Raji (cell line): ENCODE results near the gene KLC3.

Source experiments
- POLR2A ChIP-seq: IDR thresholded peaks from 2 replicates; pipeline ENCODE4 v1.6.1; 2011; ENCODE audit warnings: low read depth, low read length, control low read depth; ENCODE audit not compliant: insufficient read depth

The KLC3 gene

DNA sequence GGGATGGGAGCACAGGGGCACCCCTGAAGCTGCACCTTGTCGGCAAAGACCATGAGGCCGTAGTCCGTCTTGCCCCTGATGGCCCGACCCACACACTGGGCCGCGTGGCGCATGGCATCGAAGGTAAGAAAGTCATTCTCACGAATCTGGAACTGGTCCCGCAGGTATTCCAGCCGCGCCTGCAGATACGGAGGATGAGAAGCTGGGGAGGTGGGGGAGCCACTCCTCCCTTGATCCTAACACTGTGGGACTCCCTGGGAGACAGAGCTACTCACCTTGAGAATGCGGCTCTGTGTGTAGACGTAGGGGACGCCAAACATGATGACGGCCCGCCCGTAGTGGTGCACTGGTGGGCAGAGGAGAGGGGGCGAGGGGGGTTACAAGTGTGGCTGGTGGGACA is 11.9 kb downstream of the KLC3 start:
- no peak for TF ChIP-seq POLR2A

DNA sequence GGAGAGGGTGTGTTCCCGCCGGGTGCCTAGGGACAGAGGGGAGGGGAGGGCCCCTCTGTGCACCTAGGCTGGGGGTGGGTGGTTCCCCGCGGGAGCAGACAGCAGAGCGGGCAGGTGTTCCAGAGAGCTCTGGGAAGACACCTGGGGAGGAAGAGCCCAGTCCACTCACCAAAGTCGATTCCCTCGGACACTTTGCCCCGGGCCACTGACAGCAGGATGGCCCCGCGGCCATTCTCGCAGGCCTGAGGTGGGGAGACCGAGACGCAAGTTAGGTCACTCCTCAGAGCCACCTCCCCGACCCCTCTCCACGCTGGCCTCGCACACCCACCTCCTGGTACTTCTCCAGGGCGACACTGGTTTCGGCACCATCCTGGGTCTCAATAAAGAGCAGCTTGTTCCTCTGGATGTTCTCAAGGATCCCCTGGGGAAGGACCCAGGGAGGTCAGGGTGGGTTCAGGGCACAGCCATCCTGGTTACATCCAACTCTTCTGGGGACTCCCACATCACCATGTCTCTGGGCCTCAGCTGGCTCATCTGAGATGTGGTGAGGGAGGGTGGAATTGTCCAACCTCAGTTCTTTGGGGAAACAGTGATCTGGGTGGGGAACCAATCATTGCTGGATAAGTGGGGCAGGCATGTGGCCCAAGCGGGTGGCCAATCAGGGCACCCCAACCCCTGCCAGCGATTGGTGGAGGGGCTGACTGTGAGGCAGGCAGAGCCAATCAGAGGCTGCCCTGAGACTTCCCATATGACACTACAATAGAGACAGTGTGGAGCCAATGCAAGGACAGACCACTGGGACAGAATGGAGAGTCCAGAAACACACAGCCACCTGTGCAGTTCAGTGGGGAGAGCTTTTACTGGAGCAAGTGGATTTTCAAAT is 12.6 kb downstream of the KLC3 start:
- no peak for TF ChIP-seq POLR2A

DNA sequence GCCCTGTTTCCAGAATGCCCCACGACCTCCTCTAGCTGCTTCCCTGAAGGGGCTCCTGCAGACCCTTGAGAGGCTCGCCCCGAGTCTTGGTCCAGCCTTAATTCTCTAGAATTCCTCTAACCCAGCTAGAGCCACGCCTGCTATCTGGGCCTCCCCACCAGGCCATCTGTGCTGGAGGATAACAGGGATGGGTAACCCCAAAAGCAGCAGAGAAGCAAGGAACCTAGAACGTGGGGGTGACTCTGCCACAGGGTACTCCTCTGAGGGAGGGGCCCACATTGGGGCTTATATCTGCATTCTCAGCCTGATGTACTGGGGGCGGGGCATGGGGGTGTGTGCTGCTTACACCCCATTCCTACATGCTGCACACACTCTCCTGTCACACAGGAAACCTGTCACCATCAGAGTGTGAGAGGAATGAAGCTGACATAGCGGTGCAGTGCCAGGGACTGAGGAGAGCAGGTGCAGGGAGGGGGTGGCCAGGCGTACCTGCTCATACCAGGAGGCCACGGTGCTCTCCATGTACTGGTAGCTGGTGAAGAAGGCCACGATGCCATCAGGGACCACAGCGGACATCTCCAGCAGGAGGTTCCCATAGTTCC is 13.8 kb downstream of the KLC3 start:
- no peak for TF ChIP-seq POLR2A

DNA sequence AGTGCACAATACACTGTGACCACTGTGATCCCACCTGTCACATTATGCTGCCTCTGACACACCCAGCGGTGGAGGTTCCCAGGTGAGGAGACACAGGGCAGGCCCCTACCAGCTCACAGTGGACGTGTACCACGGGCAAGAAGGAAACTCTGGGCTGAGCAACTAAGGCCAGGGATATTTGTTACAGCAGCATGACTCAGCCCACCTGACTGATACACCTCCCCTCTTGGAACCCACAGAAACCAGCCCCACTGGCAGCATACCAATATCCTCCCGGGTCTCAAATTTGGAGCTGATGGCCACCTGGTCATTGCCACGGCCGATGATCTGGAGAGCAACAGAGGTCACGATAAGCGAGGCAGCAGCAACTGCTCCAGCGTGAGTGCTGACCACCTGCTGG is 14.9 kb downstream of the KLC3 start:
- TF ChIP-seq POLR2A = no peak

DNA sequence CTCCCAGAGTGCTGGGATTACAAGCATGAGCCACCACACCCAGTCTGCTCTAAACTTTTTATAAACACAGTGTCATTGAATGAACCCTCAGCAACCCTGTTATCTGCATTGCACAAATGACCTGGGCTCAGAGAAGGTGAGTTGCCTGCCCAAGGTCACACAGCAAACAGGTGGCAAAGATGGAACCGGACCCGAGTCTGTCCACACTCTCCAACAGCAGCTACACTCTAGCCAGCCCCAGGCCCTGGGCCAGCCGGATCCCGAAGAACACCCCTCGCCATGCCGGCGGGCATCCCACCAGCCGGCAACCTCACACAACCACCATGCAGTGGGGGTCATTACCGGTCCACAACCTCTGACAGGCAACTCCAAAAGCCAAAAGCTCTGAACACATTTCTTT is 15.4 kb downstream of the KLC3 start:
- TF ChIP-seq POLR2A = no peak

DNA sequence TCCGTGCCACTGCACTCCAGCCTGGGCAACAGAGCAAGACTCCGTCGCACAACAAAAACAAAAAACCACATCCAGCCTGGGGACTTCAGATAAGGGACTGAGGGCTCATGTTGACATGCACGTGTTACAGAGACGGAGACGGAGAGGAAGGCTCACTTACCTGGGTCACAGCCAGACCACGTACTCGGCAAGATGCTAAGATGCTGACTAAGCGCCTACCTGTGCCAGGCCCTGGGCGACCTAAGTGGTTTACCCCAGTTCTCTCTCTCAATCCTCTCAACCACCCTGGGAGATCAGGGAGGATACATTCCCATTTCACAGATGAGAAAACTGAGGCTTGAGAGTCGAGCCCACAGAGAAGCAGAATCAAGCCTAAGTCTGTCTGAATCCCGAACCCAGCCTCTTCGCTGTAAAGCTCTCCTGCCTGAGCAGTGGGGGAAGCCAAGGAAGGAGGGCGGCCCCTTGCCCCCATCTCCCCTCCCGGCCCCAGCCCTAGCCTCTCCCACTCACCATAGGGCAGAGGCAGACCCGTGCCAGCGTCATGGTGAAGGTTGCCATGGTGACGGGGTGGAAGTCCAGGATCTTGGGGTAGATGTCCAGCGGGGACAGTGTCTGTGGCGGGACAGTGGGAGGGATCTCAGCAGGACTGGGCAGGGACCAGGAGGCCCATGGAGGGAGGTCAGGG is 16.4 kb downstream of the KLC3 start:
- TF ChIP-seq POLR2A = no peak

DNA sequence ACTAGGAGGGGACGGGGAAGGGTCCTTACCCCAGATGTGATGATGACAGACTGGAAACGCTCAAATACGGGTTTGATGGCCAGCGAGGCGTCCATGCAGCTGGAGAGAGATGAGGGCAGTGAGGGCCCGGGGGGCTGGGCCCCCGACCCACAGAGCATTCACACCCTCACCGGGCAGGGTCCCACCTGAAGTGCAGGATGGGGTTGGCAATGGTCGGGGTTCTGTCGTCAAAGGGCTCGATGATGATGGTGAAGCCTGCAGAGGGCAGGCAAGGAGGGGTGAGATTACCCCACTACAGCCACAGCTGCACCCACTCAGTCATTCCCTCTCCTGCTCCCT is 16.9 kb downstream of the KLC3 start:
- no peak for TF ChIP-seq POLR2A

DNA sequence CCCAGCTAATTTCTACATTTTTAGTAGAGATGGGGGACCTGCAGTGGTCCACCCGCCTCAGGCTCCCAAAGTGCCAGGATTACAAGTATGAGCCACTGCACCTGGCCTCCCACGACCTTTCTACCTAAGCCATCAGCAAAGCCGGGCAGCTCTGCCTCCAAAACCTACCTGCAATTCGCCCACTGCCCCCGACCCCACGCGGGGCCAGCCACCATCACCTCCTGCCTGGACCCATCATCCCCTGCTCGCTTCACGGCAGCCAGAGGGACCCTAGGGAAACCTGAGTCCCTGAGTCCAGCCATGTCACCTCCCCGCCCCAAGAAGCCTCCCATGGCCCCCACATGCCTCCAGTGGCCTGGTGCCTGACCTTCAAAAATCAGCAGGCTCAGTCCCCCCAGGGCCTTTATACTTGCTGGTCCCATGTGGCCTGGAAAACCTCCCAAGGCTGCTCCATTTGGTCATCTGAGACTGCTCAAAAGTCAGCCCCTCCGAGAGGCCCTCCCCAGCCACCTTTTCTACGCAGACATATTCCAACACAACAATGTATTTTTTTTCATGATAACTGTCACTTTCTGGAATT is 17.8 kb downstream of the KLC3 start:
- no peak for TF ChIP-seq POLR2A

DNA sequence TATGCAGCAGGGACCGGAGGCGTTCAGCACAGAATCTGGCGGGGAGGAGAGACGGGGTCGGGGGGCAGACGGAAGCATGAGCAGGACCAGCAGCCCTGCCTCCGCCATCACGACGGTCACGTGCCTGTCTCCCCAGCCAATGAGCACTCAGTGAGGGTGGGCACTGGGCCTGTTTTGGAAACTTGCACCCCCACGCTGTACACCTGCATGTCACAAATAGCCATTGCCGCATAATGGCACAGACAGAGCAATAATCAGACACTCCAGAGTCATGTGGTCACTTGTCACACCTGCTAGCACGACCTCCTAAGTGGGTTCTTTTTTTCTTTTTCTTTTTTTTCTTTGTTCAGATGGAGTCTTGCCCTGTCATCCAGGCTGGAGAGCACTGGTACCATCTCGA is 21.1 kb downstream of the KLC3 start:
- TF ChIP-seq POLR2A = no peak

DNA sequence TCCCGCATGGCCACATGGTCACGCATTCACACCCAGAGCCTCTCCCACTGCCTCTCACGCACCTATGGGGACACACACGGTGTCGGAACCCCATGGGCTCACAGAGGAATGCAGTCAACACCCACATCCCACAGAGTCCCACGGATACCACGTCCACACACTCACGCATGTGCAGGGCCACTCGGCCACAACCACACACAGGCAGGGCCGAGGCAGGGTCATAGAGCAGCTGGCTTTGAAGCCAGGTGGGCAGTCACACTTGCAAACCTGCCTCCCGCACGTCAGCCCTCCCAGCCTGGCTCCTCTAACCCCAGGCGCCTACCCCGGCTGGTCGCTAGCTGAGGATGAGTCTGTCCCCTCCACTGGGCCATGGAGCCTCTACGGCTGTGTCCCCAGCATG is 21.7 kb downstream of the KLC3 start:
- TF ChIP-seq POLR2A = no peak

DNA sequence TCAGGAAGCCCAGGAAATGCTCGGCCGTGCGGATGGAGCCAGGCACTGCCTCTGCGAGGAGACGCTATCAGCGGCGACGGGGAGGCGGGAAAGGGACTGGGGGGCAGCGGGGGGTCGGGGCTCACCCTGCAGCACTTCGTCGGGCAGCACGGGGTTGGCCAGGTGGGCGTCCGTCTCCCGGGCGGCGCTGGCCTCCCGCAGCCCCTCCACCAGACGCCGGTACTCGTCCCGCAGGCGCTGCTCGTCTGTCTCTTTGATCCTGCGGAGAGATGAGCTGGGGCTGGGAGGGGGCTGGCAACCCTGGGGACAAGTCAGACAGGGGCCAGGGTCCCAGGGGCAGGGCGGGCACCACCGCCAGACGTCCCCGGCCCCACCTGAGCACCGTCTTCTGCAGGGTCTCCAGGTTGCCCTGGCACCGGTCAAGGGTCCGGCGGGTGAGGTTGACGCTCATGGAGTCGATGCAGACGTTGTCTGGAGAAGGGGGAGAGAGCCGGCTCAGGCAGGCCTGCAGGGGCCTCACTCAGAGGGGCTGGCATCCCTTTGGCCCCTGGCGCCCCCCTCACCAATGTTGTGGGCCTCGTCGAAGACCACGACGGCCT is 23.4 kb downstream of the KLC3 start:
- TF ChIP-seq POLR2A = no peak

DNA sequence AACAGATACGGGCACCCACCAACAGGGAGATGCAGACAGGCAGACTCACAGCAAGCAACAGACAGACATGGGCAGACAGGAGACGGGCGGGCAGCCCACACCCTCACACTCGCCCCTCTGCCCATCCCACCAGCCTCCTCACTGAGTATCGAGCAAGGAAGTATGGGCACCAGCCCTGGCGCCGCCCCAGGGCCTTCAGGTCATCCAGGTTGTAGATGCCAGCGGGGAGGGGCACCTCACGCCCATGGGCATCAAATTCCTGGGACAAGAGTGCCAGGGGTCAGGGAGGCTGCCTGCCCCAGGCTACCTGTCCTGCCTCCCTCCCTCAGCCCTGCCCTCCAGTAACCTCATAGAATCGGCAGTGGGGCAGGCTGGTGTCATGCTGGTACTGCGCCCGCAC is 24.1 kb downstream of the KLC3 start:
- no peak for TF ChIP-seq POLR2A

DNA sequence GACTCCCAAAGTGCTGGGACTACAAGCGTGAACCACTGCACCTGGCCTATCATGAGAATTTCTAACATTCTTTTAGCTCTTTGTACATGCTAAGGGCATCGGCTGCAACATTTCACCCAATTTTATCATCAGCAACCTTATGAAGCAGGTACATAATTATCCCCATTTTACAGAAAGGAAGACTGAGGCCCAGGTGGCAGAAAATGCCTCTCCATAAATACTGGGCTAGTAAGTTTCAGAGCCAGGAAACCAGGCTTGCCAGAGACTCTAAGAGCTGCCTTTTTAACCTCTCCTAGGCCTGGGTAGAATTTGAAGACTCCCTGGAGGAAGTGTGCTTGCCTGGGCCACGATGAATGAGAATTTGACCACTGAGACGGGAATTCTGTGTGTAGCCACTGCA is 27.6 kb downstream of the KLC3 start:
- TF ChIP-seq POLR2A = no peak

DNA sequence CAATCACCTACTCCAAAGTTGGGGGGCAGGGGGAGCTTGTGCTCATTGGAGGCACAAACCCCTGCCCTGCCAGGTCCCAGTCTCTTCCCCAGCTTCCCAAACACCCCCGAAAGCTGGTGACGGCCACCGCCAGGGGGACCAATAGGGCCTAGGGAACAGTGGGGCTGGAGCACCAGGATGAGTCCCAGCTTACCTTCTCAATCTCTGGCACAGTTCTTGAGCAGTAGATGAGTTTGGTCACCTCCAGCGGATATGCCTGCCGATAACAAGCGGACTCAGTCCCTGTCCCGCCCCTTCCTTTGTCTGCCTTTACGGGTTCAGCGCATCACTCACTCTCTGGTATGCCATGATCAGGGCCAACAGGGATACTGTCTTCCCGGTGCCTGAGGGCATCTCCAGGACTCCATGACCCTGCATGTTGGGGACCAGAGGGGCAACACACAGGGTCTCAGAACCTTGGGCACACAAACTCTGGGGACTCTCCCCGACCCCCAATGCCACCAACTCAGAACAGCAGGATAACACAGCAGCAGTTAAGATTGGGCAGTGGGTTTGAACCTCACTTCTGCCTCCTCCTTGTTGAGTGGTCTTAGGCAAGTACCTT is 28.3 kb downstream of the KLC3 start:
- TF ChIP-seq POLR2A = no peak
